HCT116 (cell line): ENCODE data around the gene DPP6. TPM values are rescaled to one million over a fixed set of nuclear protein-coding genes. Genes with fewer than 3 reads are reported as not detected.

Source experiments
- ATAC-seq: fragments of 200-7000 bp; cut with Tn5 transposase; 2 replicates; pipeline ENCODE4 v1.9.1; 2020; ENCODE audit warnings: mild to moderate bottlenecking, moderate library complexity
- BruUV-seq: library from RNA; stranded (reverse); fragments of 400-500 nt; replicated peaks from 2 replicates; lab custom pipeline; 2021; lab: Mats Ljungman, UMichigan
- CTCF ChIA-PET: fragments of 300-600 bp; sonication (Branson Sonifier 250); formaldehyde crosslinking; loops from one replicate; lab custom pipeline; 2021; ENCODE audit warnings: antibody characterized with exemption; lab: Charles Lee
- POLR2A ChIA-PET: fragments of 300-600, 350-600 bp; sonication (Branson Sonifier 250); formaldehyde crosslinking; loops from one replicate; lab custom pipeline; 2021; ENCODE audit warnings: antibody characterized with exemption; lab: Charles Lee
- RAD21 ChIA-PET, 2 experiments: fragments of 300-600 bp; sonication (Branson Sonifier 250); formaldehyde crosslinking; loops; one replicate each; lab custom pipeline; 2023; ENCODE audit warnings: low total read pairs in 2 of 2; ENCODE audit not compliant: uncharacterized antibody in 2 of 2, unreplicated experiment in 2 of 2, low non-redundant PET in 1 of 2; lab: Charles Lee
- DNase-seq: peaks from one replicate; pipeline ENCODE4 v3.0.0-alpha.2; 2010; ENCODE audit warnings: low read depth, low spot score
- H2AFZ ChIP-seq: fragments of 200-600 bp; shearing (Covaris generic), sonication (generic); 2 replicates; pipeline ENCODE4 v1.6.1; 2017; ENCODE audit warnings: low read depth, mixed run types, mixed read lengths, antibody characterized with exemption, low read length; ENCODE audit not compliant: poor library complexity, severe bottlenecking
- H3K27ac ChIP-seq: 2 replicates; pipeline ENCODE4 v1.5.1; 2012; ENCODE audit warnings: low read depth, low read length
- H3K27me3 ChIP-seq: fragments of 200-600 bp; sonication (generic); 2 replicates; pipeline ENCODE4 v1.6.1; 2016; ENCODE audit warnings: mixed run types, low read length, mixed read lengths; ENCODE audit not compliant: insufficient read depth
- H3K36me3 ChIP-seq, 2 experiments: fragments of 200-500 bp in 1 of 2; fragments of 200-600 bp in 1 of 2; sonication (Bioruptor generic) in 1 of 2; sonication (generic) in 1 of 2; 2 replicates each; pipeline versions ENCODE4 v1.5.1 to v1.6.1; 2014 to 2016; ENCODE audit warnings: low read length in 2 of 2, inconsistent platforms in 1 of 2, mixed read lengths in 1 of 2, mixed run types in 1 of 2; ENCODE audit not compliant: insufficient read depth in 2 of 2, control insufficient read depth in 1 of 2
- H3K4me1 ChIP-seq, 2 experiments: fragments of 200-600 bp in 1 of 2; sonication (generic) in 1 of 2; 2 replicates each; pipeline versions ENCODE4 v1.5.1 to v1.6.1; 2012 to 2017; ENCODE audit warnings: low read length in 2 of 2, inconsistent platforms in 1 of 2, mild to moderate bottlenecking in 1 of 2, mixed read lengths in 1 of 2, mixed run types in 1 of 2, moderate library complexity in 1 of 2; ENCODE audit not compliant: insufficient read depth in 2 of 2, control insufficient read depth in 1 of 2
- H3K4me2 ChIP-seq: fragments of 200-600 bp; sonication (generic); 2 replicates; pipeline ENCODE4 v1.6.1; 2017; ENCODE audit warnings: mixed run types, low read length, mixed read lengths
- H3K4me3 ChIP-seq, 2 experiments: fragments of 200-600 bp in 1 of 2; sonication (generic) in 1 of 2; replicated peaks in 1 of 2; 2 replicates each; pipeline ENCODE4 v1.5.1; 2011 to 2016; ENCODE audit warnings: low read length in 2 of 2, control low read depth in 1 of 2, low read depth in 1 of 2, mild to moderate bottlenecking in 1 of 2, mixed read lengths in 1 of 2, mixed run types in 1 of 2
- H3K79me2 ChIP-seq: fragments of 200-600 bp; sonication (generic); 2 replicates; pipeline ENCODE4 v1.6.1; 2017; ENCODE audit warnings: mild to moderate bottlenecking, mixed run types, low read length, moderate library complexity, mixed read lengths; ENCODE audit not compliant: insufficient read depth
- H3K9ac ChIP-seq: fragments of 200-600 bp; sonication (generic); 2 replicates; pipeline ENCODE4 v1.6.1; 2016; ENCODE audit warnings: low read length, mixed read lengths
- H3K9me2 ChIP-seq: fragments of 200-600 bp; sonication (generic), shearing (Covaris generic); 2 replicates; pipeline ENCODE4 v1.6.1; 2017; ENCODE audit warnings: mixed run types, mild to moderate bottlenecking, moderate library complexity; ENCODE audit not compliant: insufficient read depth
- H3K9me3 ChIP-seq, 2 experiments: fragments of 200-500 bp in 1 of 2; fragments of 200-600 bp in 1 of 2; sonication (Bioruptor generic) in 1 of 2; sonication (generic) in 1 of 2; 2 replicates each; pipeline ENCODE4 v1.6.1; 2014 to 2017; ENCODE audit warnings: low read length in 2 of 2, mixed read lengths in 2 of 2, inconsistent platforms in 1 of 2, low read depth in 1 of 2, mild to moderate bottlenecking in 1 of 2, mixed run types in 1 of 2, moderate library complexity in 1 of 2; ENCODE audit not compliant: control insufficient read depth in 1 of 2, insufficient read depth in 1 of 2
- H4K20me1 ChIP-seq: fragments of 200-600 bp; sonication (generic), shearing (Covaris generic); 2 replicates; pipeline ENCODE4 v1.6.1; 2017; ENCODE audit warnings: mixed run types, mild to moderate bottlenecking, moderate library complexity; ENCODE audit not compliant: insufficient read depth
- CBX3 ChIP-seq: IDR thresholded peaks from 2 replicates; pipeline ENCODE4 v1.6.1; 2012; ENCODE audit warnings: low read depth
- CEBPB ChIP-seq: IDR thresholded peaks from 2 replicates; pipeline ENCODE4 v1.6.1; 2012; ENCODE audit warnings: low read depth
- ELF1 ChIP-seq: IDR thresholded peaks from 2 replicates; pipeline ENCODE4 v1.6.1; 2012; ENCODE audit warnings: low read depth, borderline replicate concordance
- EZH2 ChIP-seq: fragments of 200-600 bp; sonication (generic); IDR thresholded peaks from 2 replicates; pipeline ENCODE4 v1.6.1; 2017; ENCODE audit warnings: antibody characterized with exemption, mixed run types
- POLR2A ChIP-seq: IDR thresholded peaks from 2 replicates; pipeline ENCODE4 v1.7.0; 2011; ENCODE audit warnings: borderline replicate concordance; ENCODE audit not compliant: insufficient read depth, insufficient read length; ENCODE audit errors: extremely low read depth
- POLR2AphosphoS5 ChIP-seq: IDR thresholded peaks from 2 replicates; pipeline ENCODE4 v1.6.1; 2011; ENCODE audit warnings: mild to moderate bottlenecking, low read depth, low read length, moderate library complexity
- RAD21 ChIP-seq: IDR thresholded peaks from 2 replicates; pipeline ENCODE4 v1.6.1; 2012; ENCODE audit warnings: low read depth, mild to moderate bottlenecking
- SRF ChIP-seq: IDR thresholded peaks from 2 replicates; pipeline ENCODE4 v1.6.1; 2012; ENCODE audit warnings: low read depth
- TCF7L2 ChIP-seq: IDR thresholded peaks from 2 replicates; pipeline ENCODE4 v1.7.0; 2011; ENCODE audit warnings: borderline replicate concordance, inconsistent platforms; ENCODE audit not compliant: insufficient read depth, insufficient read length; ENCODE audit errors: extremely low read depth
- ZFX ChIP-seq: fragments of 450-650 bp; IDR thresholded peaks from 2 replicates; pipeline ENCODE4 v1.6.1; 2017
- ZNF274 ChIP-seq: fragments of 200-500 bp; sonication (Bioruptor generic); IDR thresholded peaks from 2 replicates; pipeline ENCODE4 v1.6.1; 2014; ENCODE audit warnings: mild to moderate bottlenecking, low read depth, low read length, inconsistent platforms
- intact Hi-C: fragments of 100-400 bp; cut with micrococcal nuclease; formaldehyde crosslinking; loops from 2 replicates; pipeline ENCODE4 v1.10.0; 2022
- total RNA-seq: library from RNA; stranded (reverse); gene quantifications from one replicate; pipeline ENCODE4 v1.2.1, GENCODE V29; 2021; ENCODE audit not compliant: unreplicated experiment
- TF ChIP-seq, protein P1 (sequence below): IDR thresholded peaks from 2 replicates; pipeline ENCODE4 v1.6.1; 2012
- TF ChIP-seq, protein P2 (sequence below): IDR thresholded peaks from 2 replicates; pipeline ENCODE4 v1.6.1; 2012; ENCODE audit warnings: low read depth
- TF ChIP-seq, protein P3 (sequence below): IDR thresholded peaks from 2 replicates; pipeline ENCODE4 v1.6.1; 2012
- TF ChIP-seq, protein P4 (sequence below), 3 experiments: fragments of 200-600 bp in 1 of 3; sonication (generic) in 1 of 3; IDR thresholded peaks in 2 of 3; conservative IDR thresholded peaks in 1 of 3; 2 replicates each; pipeline ENCODE4 v1.5.1; 2012 to 2017; ENCODE audit warnings: low read depth in 2 of 3, low read length in 2 of 3, antibody characterized with exemption in 1 of 3, borderline replicate concordance in 1 of 3, control low read depth in 1 of 3, mild to moderate bottlenecking in 1 of 3, mixed read lengths in 1 of 3, mixed run types in 1 of 3, moderate library complexity in 1 of 3; ENCODE audit not compliant: insufficient read depth in 1 of 3

Gene DPP6
- total RNA-seq, 1 experiment from 2014 or later = not detected

DNA sequence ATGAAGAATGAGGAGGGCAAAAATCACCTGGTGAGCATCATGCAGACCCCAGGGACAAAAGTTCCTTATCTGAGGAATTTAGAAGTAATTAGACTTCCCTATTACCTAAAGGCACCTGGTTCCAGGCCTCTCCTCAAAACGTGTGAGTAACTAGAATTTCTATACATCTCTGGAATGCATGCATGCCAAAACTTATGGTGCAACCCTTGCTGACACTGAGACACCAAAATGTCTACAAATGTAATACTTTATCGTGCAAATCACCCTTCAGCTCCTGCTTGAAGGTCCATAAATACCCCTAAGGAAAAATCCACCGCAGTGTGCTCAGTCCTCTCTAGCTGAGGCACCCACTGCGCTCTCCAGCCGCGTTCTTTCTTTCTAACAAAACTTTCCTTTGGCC, 866.5 kb downstream of the DPP6 start:
- POLR2A ChIA-PET = no interaction called here
- H3K27ac ChIP-seq = no peak overlapping the region
- H3K9ac ChIP-seq = no peak overlapping the region
- no peaks in the 10 kb centered on the region for H3K36me3 ChIP-seq
- RAD21 ChIA-PET = no interaction called here
- H2AFZ ChIP-seq = no peak overlapping the region
- no peak overlapping the region for H3K4me2 ChIP-seq
- H3K9me3 ChIP-seq = no peaks in the 10 kb centered on the region
- no TSS peak for BruUV-seq
- TF ChIP-seq CEBPB (no peak), ZFX (no peak), POLR2A (no peak), POLR2AphosphoS5 (no peak), ELF1 (no peak), SRF (no peak), TCF7L2 (no peak), ZNF274 (no peak), RAD21 (no peak), EZH2 (no peak), CBX3 (no peak)
- TF ChIP-seq, protein P1, sequence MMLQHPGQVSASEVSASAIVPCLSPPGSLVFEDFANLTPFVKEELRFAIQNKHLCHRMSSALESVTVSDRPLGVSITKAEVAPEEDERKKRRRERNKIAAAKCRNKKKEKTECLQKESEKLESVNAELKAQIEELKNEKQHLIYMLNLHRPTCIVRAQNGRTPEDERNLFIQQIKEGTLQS = no peak
- TF ChIP-seq, protein P2, sequence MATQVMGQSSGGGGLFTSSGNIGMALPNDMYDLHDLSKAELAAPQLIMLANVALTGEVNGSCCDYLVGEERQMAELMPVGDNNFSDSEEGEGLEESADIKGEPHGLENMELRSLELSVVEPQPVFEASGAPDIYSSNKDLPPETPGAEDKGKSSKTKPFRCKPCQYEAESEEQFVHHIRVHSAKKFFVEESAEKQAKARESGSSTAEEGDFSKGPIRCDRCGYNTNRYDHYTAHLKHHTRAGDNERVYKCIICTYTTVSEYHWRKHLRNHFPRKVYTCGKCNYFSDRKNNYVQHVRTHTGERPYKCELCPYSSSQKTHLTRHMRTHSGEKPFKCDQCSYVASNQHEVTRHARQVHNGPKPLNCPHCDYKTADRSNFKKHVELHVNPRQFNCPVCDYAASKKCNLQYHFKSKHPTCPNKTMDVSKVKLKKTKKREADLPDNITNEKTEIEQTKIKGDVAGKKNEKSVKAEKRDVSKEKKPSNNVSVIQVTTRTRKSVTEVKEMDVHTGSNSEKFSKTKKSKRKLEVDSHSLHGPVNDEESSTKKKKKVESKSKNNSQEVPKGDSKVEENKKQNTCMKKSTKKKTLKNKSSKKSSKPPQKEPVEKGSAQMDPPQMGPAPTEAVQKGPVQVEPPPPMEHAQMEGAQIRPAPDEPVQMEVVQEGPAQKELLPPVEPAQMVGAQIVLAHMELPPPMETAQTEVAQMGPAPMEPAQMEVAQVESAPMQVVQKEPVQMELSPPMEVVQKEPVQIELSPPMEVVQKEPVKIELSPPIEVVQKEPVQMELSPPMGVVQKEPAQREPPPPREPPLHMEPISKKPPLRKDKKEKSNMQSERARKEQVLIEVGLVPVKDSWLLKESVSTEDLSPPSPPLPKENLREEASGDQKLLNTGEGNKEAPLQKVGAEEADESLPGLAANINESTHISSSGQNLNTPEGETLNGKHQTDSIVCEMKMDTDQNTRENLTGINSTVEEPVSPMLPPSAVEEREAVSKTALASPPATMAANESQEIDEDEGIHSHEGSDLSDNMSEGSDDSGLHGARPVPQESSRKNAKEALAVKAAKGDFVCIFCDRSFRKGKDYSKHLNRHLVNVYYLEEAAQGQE = no peak
- TF ChIP-seq, protein P3, sequence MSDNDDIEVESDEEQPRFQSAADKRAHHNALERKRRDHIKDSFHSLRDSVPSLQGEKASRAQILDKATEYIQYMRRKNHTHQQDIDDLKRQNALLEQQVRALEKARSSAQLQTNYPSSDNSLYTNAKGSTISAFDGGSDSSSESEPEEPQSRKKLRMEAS = no peak
- TF ChIP-seq, protein P4, sequence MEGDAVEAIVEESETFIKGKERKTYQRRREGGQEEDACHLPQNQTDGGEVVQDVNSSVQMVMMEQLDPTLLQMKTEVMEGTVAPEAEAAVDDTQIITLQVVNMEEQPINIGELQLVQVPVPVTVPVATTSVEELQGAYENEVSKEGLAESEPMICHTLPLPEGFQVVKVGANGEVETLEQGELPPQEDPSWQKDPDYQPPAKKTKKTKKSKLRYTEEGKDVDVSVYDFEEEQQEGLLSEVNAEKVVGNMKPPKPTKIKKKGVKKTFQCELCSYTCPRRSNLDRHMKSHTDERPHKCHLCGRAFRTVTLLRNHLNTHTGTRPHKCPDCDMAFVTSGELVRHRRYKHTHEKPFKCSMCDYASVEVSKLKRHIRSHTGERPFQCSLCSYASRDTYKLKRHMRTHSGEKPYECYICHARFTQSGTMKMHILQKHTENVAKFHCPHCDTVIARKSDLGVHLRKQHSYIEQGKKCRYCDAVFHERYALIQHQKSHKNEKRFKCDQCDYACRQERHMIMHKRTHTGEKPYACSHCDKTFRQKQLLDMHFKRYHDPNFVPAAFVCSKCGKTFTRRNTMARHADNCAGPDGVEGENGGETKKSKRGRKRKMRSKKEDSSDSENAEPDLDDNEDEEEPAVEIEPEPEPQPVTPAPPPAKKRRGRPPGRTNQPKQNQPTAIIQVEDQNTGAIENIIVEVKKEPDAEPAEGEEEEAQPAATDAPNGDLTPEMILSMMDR (IDR thresholded peaks at IDR 0.05 in 2 of 3, conservative IDR thresholded peaks at IDR 0.05 in 1 of 3; ENCODE audit: borderline replicate concordance in 1 of 3, insufficient read depth in 1 of 3, low read depth in 2 of 3, low read length in 2 of 3) = no peak
- H4K20me1 ChIP-seq = no peaks in the 10 kb centered on the region
- H3K9me2 ChIP-seq = no peaks in the 10 kb centered on the region
- ATAC-seq = no peak
- no peak for DNase-seq
- no peak overlapping the region for H3K4me3 ChIP-seq
- H3K79me2 ChIP-seq = no peaks in the 10 kb centered on the region
- 0 out of 2 replicates have a peak, but pooled peaks cover 3% of the 10 kb centered on the region for H3K27me3 ChIP-seq
- CTCF ChIA-PET = no interaction called here
- H3K4me1 ChIP-seq = no peaks in the 10 kb centered on the region; a peak in 1 of 4 replicates
- intact Hi-C loops = no loop called here
